LoVo (cell line): ENCODE measurements around the gene CTNNA1.
"Not testable (repeated sequence)": the region's sequence is repeated elsewhere in the genome, so short reads cannot be mapped to it uniquely, and the experiment has no call there.

Source experiments
- DNase-seq: peaks from one replicate; pipeline ENCODE4 v3.0.0-alpha.2; 2016; ENCODE audit warnings: low spot score

CTNNA1 gene

GRCh38 chr5:138898742-138899141 lies 145.5 kb downstream of the CTNNA1 start:
- no peak for DNase-seq

- DNase-seq = no peak
These were observed 147.2 kb downstream of the CTNNA1 start for GRCh38 chr5:138900281-138900965.

- no peak for DNase-seq
These were observed 148.5 kb downstream of the CTNNA1 start for GRCh38 chr5:138901716-138902115.

- no peak for DNase-seq
These were observed 150.0 kb downstream of the CTNNA1 start for GRCh38 chr5:138903130-138903775.

GRCh38 chr5:138905541-138905940 lies 152.3 kb downstream of the CTNNA1 start:
- DNase-seq = no peak

- no peak for DNase-seq
These were observed 156.5 kb downstream of the CTNNA1 start for GRCh38 chr5:138909734-138910133.

GRCh38 chr5:138910546-138911185 lies 157.4 kb downstream of the CTNNA1 start:
- DNase-seq = no peak

GRCh38 chr5:138911441-138911840 lies 158.2 kb downstream of the CTNNA1 start:
- DNase-seq = no peak

GRCh38 chr5:138912093-138912492 lies 158.9 kb downstream of the CTNNA1 start:
- DNase-seq = no peak

GRCh38 chr5:138913773-138914172 lies 160.5 kb downstream of the CTNNA1 start:
- no peak for DNase-seq

- DNase-seq = no peak
These were observed 161.1 kb downstream of the CTNNA1 start for GRCh38 chr5:138914338-138914737.

GRCh38 chr5:138918686-138919085 lies 165.5 kb downstream of the CTNNA1 start:
- no peak for DNase-seq

- no peak for DNase-seq
These were observed 167.0 kb downstream of the CTNNA1 start for GRCh38 chr5:138920181-138920580.

GRCh38 chr5:138921362-138921761 lies 168.1 kb downstream of the CTNNA1 start:
- DNase-seq = not testable (repeated sequence)

- DNase-seq = no peak
These were observed 169.3 kb downstream of the CTNNA1 start for GRCh38 chr5:138922494-138922893.

GRCh38 chr5:138925090-138925635 lies 171.9 kb downstream of the CTNNA1 start:
- DNase-seq = no peak

GRCh38 chr5:138926257-138926656 lies 173.0 kb downstream of the CTNNA1 start:
- DNase-seq = no peak

GRCh38 chr5:138926688-138927448 lies 173.6 kb downstream of the CTNNA1 start:
- no peak for DNase-seq

- DNase-seq = no peak
These were observed 174.3 kb downstream of the CTNNA1 start for GRCh38 chr5:138927544-138927943.

GRCh38 chr5:138927979-138928378 lies 174.8 kb downstream of the CTNNA1 start:
- no peak for DNase-seq

GRCh38 chr5:138929571-138929955 lies 176.3 kb downstream of the CTNNA1 start:
- no peak for DNase-seq

GRCh38 chr5:138930371-138931097 lies 177.3 kb downstream of the CTNNA1 start:
- DNase-seq = no peak
